DMS153 treated with DMSO at 0.1 percent for 48 hours (cell line): ENCODE measurements around the gene PARD6G.

Experiments
- DNase-seq: peaks from one replicate; lab custom pipeline; 2025; ENCODE audit not compliant: unreplicated experiment; lab: John Stamatoyannopoulos, UW

Gene PARD6G

GRCh38 chr18:80213182-80213581 lies 34.1 kb downstream of the PARD6G start:
- DNase-seq = no peak

GRCh38 chr18:80210312-80211083 lies 36.8 kb downstream of the PARD6G start:
- DNase-seq = no peak

GRCh38 chr18:80208620-80209019 lies 38.7 kb downstream of the PARD6G start:
- DNase-seq = no peak

- DNase-seq = no peak
These were observed 42.0 kb downstream of the PARD6G start for GRCh38 chr18:80205294-80205693.

GRCh38 chr18:80204142-80204541 lies 43.2 kb downstream of the PARD6G start:
- no peak for DNase-seq

- no peak for DNase-seq
These were observed 44.1 kb downstream of the PARD6G start for GRCh38 chr18:80203249-80203648.

GRCh38 chr18:80202264-80202998 lies 44.9 kb downstream of the PARD6G start:
- no peak for DNase-seq

- DNase-seq = no peak
These were observed 45.6 kb downstream of the PARD6G start for GRCh38 chr18:80201739-80202138.

GRCh38 chr18:80200932-80201672 lies 46.2 kb downstream of the PARD6G start:
- no peak for DNase-seq

GRCh38 chr18:80200171-80200931 lies 47.0 kb downstream of the PARD6G start:
- DNase-seq = no peak

- no peak for DNase-seq
These were observed 48.1 kb downstream of the PARD6G start for GRCh38 chr18:80198994-80199748.

GRCh38 chr18:80198391-80198790 lies 48.9 kb downstream of the PARD6G start:
- no peak for DNase-seq

GRCh38 chr18:80197528-80197927 lies 49.8 kb downstream of the PARD6G start:
- no peak for DNase-seq

GRCh38 chr18:80196528-80197320 lies 50.6 kb downstream of the PARD6G start:
- DNase-seq = no peak

GRCh38 chr18:80194874-80195570 lies 52.3 kb downstream of the PARD6G start:
- no peak for DNase-seq

GRCh38 chr18:80193701-80194100 lies 53.6 kb downstream of the PARD6G start:
- no peak for DNase-seq

GRCh38 chr18:80192653-80193385 lies 54.5 kb downstream of the PARD6G start:
- DNase-seq = no peak
